H9 (cell line): ENCODE measurements around the gene RITA1. TPM values are rescaled to one million over a fixed set of nuclear protein-coding genes. Genes with fewer than 3 reads are reported as not detected.

Experiments
- DNase-seq: peaks from one replicate; pipeline ENCODE4 v3.0.0-alpha.2; 2017
- H2AFZ ChIP-seq: one replicate; pipeline ENCODE4 v1.6.1; 2013; ENCODE audit warnings: mild to moderate bottlenecking, low read length, control low read depth, moderate library complexity
- H2AK5ac ChIP-seq: 2 replicates; pipeline ENCODE4 v1.6.1; 2013; ENCODE audit warnings: low read length, control low read depth, mixed read lengths; ENCODE audit not compliant: insufficient read length
- H2BK120ac ChIP-seq: one replicate; pipeline ENCODE4 v1.6.1; 2013; ENCODE audit warnings: low read depth, mild to moderate bottlenecking, low read length, control low read depth, inconsistent platforms; ENCODE audit not compliant: poor library complexity, severe bottlenecking
- H2BK12ac ChIP-seq: 2 replicates; pipeline ENCODE4 v1.6.1; 2013; ENCODE audit warnings: low read length, control low read depth, mixed read lengths, low read depth; ENCODE audit not compliant: insufficient read length
- H2BK15ac ChIP-seq: 2 replicates; pipeline ENCODE4 v1.6.1; 2013; ENCODE audit warnings: low read depth, low read length, control low read depth
- H2BK20ac ChIP-seq: one replicate; pipeline ENCODE4 v1.6.1; 2013; ENCODE audit warnings: low read depth, mild to moderate bottlenecking, low read length, control low read depth, inconsistent platforms; ENCODE audit not compliant: poor library complexity, severe bottlenecking
- H2BK5ac ChIP-seq: 2 replicates; pipeline ENCODE4 v1.6.1; 2013; ENCODE audit warnings: low read length, control low read depth, mixed read lengths; ENCODE audit not compliant: insufficient read length
- H3K14ac ChIP-seq: 2 replicates; pipeline ENCODE4 v1.6.1; 2013; ENCODE audit warnings: low read length, control low read depth; ENCODE audit not compliant: insufficient read depth
- H3K18ac ChIP-seq: 2 replicates; pipeline ENCODE4 v1.6.1; 2013; ENCODE audit warnings: low read depth, mild to moderate bottlenecking, mixed read lengths, low read length, control low read depth; ENCODE audit not compliant: insufficient read length
- H3K23ac ChIP-seq: 2 replicates; pipeline ENCODE4 v1.6.1; 2013; ENCODE audit warnings: low read length, control low read depth, mixed read lengths, low read depth; ENCODE audit not compliant: insufficient read length
- H3K23me2 ChIP-seq: 2 replicates; pipeline ENCODE4 v1.6.1; 2013; ENCODE audit warnings: low read depth, mild to moderate bottlenecking, mixed read lengths, low read length, control low read depth; ENCODE audit not compliant: insufficient read length, poor library complexity, severe bottlenecking
- H3K27ac ChIP-seq: 2 replicates; pipeline ENCODE4 v1.5.1; 2013; ENCODE audit warnings: low read length, control low read depth, mixed read lengths, low read depth; ENCODE audit not compliant: insufficient read length
- H3K27me3 ChIP-seq: 2 replicates; pipeline ENCODE4 v1.6.1; 2013; ENCODE audit warnings: low read length, control low read depth, inconsistent platforms; ENCODE audit not compliant: insufficient read depth
- H3K4ac ChIP-seq: 2 replicates; pipeline ENCODE4 v1.6.1; 2013; ENCODE audit warnings: low read depth, mild to moderate bottlenecking, control low read depth, inconsistent platforms, low read length, moderate library complexity
- H3K4me1 ChIP-seq: 2 replicates; pipeline ENCODE4 v1.6.1; 2013; ENCODE audit warnings: low read length, control low read depth, inconsistent platforms; ENCODE audit not compliant: insufficient read depth
- H3K4me2 ChIP-seq: 2 replicates; pipeline ENCODE4 v1.6.1; 2013; ENCODE audit warnings: low read length, control low read depth, mixed read lengths; ENCODE audit not compliant: insufficient read length, insufficient read depth
- H3K56ac ChIP-seq: 2 replicates; pipeline ENCODE4 v1.6.1; 2013; ENCODE audit warnings: low read depth, mild to moderate bottlenecking, mixed read lengths, low read length, control low read depth; ENCODE audit not compliant: insufficient read length
- H3K79me1 ChIP-seq: 2 replicates; pipeline ENCODE4 v1.6.1; 2013; ENCODE audit warnings: low read depth, mild to moderate bottlenecking, moderate library complexity, low read length, control low read depth, inconsistent platforms; ENCODE audit not compliant: insufficient read depth, poor library complexity, severe bottlenecking
- H3K79me2 ChIP-seq: 2 replicates; pipeline ENCODE4 v1.6.1; 2013; ENCODE audit warnings: low read length, control low read depth, inconsistent platforms; ENCODE audit not compliant: insufficient read depth
- H3K9ac ChIP-seq: 2 replicates; pipeline ENCODE4 v1.6.1; 2013; ENCODE audit warnings: low read length, control low read depth, mixed read lengths; ENCODE audit not compliant: insufficient read length; ENCODE audit errors: extremely low read depth
- H3K9me3 ChIP-seq: one replicate; pipeline ENCODE4 v1.6.1; 2013; ENCODE audit warnings: low read depth, low read length, inconsistent platforms; ENCODE audit not compliant: control insufficient read depth
- H3T11ph ChIP-seq: one replicate; pipeline ENCODE4 v1.6.1; 2013; ENCODE audit warnings: mild to moderate bottlenecking, low read length, control low read depth, inconsistent platforms
- H4K20me1 ChIP-seq: one replicate; pipeline ENCODE4 v1.6.1; 2013; ENCODE audit not compliant: control insufficient read depth, insufficient read length, insufficient read depth
- H4K5ac ChIP-seq: 2 replicates; pipeline ENCODE4 v1.6.1; 2013; ENCODE audit warnings: low read depth, mild to moderate bottlenecking, mixed read lengths, low read length, control low read depth; ENCODE audit not compliant: insufficient read length
- H4K8ac ChIP-seq: replicated peaks from 2 replicates; pipeline ENCODE4 v1.6.1; 2013; ENCODE audit warnings: low read length, control low read depth, mixed read lengths, low read depth; ENCODE audit not compliant: insufficient read length
- H4K91ac ChIP-seq: 2 replicates; pipeline ENCODE4 v1.6.1; 2013; ENCODE audit warnings: low read depth, mild to moderate bottlenecking, moderate library complexity, mixed read lengths, low read length, control low read depth; ENCODE audit not compliant: insufficient read length
- H3K27ac Mint-ChIP-seq, 3 experiments: 2 replicates in 2 of 3; 3 replicates in 1 of 3; pipeline ENCODE4 v1.8.0; 2020 to 2021; ENCODE audit warnings: mixed read lengths in 3 of 3, mild to moderate bottlenecking in 1 of 3, moderate library complexity in 1 of 3
- H3K27me3 Mint-ChIP-seq: 2 replicates; pipeline ENCODE4 v1.8.0; 2021; ENCODE audit warnings: low read depth, mild to moderate bottlenecking, moderate library complexity, mixed read lengths
- H3K36me3 Mint-ChIP-seq, 3 experiments: 2 replicates in 2 of 3; 3 replicates in 1 of 3; pipeline ENCODE4 v1.8.0; 2020 to 2021; ENCODE audit warnings: low read depth in 3 of 3, mixed read lengths in 3 of 3; ENCODE audit not compliant: insufficient read depth in 1 of 3
- H3K4me1 Mint-ChIP-seq, 2 experiments: 2 replicates each; pipeline ENCODE4 v1.8.0; 2020; ENCODE audit warnings: mixed read lengths in 2 of 2
- H3K4me3 Mint-ChIP-seq, 2 experiments: 2 replicates in 1 of 2; 3 replicates in 1 of 2; pipeline ENCODE4 v1.8.0; 2020 to 2021; ENCODE audit warnings: mild to moderate bottlenecking in 2 of 2, mixed read lengths in 2 of 2, moderate library complexity in 1 of 2
- H3K9me3 Mint-ChIP-seq, 2 experiments: 2 replicates in 1 of 2; 3 replicates in 1 of 2; pipeline ENCODE4 v1.8.0; 2020; ENCODE audit warnings: mild to moderate bottlenecking in 2 of 2, mixed read lengths in 2 of 2, moderate library complexity in 1 of 2
- WGBS: extraction: QIAGEN DNeasy Blood & Tissue Kit; methylation state at CpG from one replicate; pipeline ENCODE4 v1.1.7; 2013; ENCODE audit warnings: missing lambda C conversion rate, low lambda C conversion rate, mixed read lengths; ENCODE audit not compliant: insufficient read length; ENCODE audit errors: extremely low coverage; 5-methylcytosine and 5-hydroxymethylcytosine counted together
- total RNA-seq: library from RNA; stranded (reverse); gene quantifications from 2 replicates; pipeline ENCODE4 v1.2.1, GENCODE V29; 2021
- TF ChIP-seq, protein P1 (sequence below): fragments of 200-600 bp; sonication (generic); conservative IDR thresholded peaks from 3 replicates; pipeline ENCODE4 v1.8.0; 2021; ENCODE audit warnings: antibody characterized with exemption, mild to moderate bottlenecking

Gene RITA1
- total RNA-seq, 1 experiment from 2014 or later: 26.1 TPM

DNA sequence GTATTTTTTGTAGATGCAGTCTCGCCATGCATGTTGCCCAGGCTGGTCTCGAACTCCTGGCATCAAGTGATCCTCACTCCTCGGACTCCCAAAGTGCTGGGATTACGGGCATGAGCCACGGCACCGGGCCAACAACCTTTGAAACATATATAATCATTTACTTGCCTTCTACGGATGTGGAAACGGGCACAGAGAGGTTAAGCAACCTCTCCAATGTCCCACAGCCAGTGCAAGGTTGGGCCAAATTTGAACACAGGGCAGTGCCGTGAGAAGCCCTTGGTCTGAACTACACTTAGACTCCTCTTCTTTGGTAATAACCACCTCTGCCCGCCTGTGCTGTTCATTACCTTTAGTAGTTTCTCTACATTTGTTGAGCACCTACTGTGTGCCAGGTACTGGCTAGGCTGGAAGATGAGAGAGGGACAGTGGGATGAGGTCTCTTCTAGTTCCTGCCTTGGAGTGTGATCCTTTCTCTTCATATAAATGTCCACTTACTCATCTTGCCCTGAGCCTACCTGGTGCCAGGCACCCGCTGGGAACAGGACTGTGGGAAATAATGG, 2.4 kb upstream of the RITA1 start:
- DNase-seq: no peak
- H3K79me1 ChIP-seq: peaks cover 17% of the 10 kb centered on the region
- no peaks in the 10 kb centered on the region for H3K4me1 ChIP-seq
- H3K9ac ChIP-seq: no peak overlapping the region
- Mint-ChIP-seq H3K4me1 (peaks cover 8 to 12% of the 10 kb centered on the region in 2 experiments), H3K27ac (peak overlapping the region in 1 of 3 experiments; percentile 67; a peak in 1 of 7 replicates), H3K36me3 (peaks cover 39 to 53% (median 49%) of the 10 kb centered on the region in 3 experiments), H3K4me3 (peak overlapping the region; percentile 29 to 89; a peak in 2 of 5 replicates), H3K9me3 (no peaks in the 10 kb centered on the region), H3K27me3 (no peaks in the 10 kb centered on the region)
- peaks cover 8% of the 10 kb centered on the region for H3K23me2 ChIP-seq
- no peak overlapping the region for H3K56ac ChIP-seq
- no peak overlapping the region for H4K5ac ChIP-seq
- no peaks in the 10 kb centered on the region for H3K27me3 ChIP-seq
- TF ChIP-seq, protein P1, sequence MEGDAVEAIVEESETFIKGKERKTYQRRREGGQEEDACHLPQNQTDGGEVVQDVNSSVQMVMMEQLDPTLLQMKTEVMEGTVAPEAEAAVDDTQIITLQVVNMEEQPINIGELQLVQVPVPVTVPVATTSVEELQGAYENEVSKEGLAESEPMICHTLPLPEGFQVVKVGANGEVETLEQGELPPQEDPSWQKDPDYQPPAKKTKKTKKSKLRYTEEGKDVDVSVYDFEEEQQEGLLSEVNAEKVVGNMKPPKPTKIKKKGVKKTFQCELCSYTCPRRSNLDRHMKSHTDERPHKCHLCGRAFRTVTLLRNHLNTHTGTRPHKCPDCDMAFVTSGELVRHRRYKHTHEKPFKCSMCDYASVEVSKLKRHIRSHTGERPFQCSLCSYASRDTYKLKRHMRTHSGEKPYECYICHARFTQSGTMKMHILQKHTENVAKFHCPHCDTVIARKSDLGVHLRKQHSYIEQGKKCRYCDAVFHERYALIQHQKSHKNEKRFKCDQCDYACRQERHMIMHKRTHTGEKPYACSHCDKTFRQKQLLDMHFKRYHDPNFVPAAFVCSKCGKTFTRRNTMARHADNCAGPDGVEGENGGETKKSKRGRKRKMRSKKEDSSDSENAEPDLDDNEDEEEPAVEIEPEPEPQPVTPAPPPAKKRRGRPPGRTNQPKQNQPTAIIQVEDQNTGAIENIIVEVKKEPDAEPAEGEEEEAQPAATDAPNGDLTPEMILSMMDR: no peak
- no CpG with 5 or more reads among the region's 11 CpGs for WGBS
- H3K27ac ChIP-seq: no peak overlapping the region
- H3K9me3 ChIP-seq: no peaks in the 10 kb centered on the region
- H3K18ac ChIP-seq: no peak overlapping the region
- no peak overlapping the region for H2BK12ac ChIP-seq
- H2BK15ac ChIP-seq: no peak overlapping the region
- no peaks in the 10 kb centered on the region for H4K20me1 ChIP-seq
- H2BK5ac ChIP-seq: no peak overlapping the region
- no peak overlapping the region for H3T11ph ChIP-seq
- no peak overlapping the region for H2BK120ac ChIP-seq
- H2AK5ac ChIP-seq: no peak overlapping the region
- H2AFZ ChIP-seq: no peak overlapping the region
- H3K23ac ChIP-seq: no peak overlapping the region
- H3K14ac ChIP-seq: no peak overlapping the region
- no peak overlapping the region for H2BK20ac ChIP-seq
- H4K8ac ChIP-seq: no peak overlapping the region
- H3K4ac ChIP-seq: no peak overlapping the region
- no peak overlapping the region for H3K4me2 ChIP-seq
- H4K91ac ChIP-seq: no peak overlapping the region
- H3K79me2 ChIP-seq: peaks cover 16% of the 10 kb centered on the region; the same call in 1 of the 2 replicates
